Activated CD8-positive, alpha-beta T cell treated with anti-CD3 and anti-CD28 coated beads for 36 hours (primary cell): Measurements from ENCODE around the gene CPD. TPM values are rescaled to one million over a fixed set of nuclear protein-coding genes. Genes with fewer than 3 reads are reported as not detected.

Source experiments
- ATAC-seq: fragments of 200-7000 bp; cut with Tn5 transposase; one replicate; pipeline ENCODE4 v1.10.0; 2021; ENCODE audit warnings: mild to moderate bottlenecking, moderate library complexity
- CTCF ChIA-PET: fragments of 350-600 bp; sonication (Branson Sonifier 250); formaldehyde crosslinking; loops from one replicate; lab custom pipeline; 2021; ENCODE audit warnings: antibody characterized with exemption; lab: Charles Lee
- POLR2A ChIA-PET: fragments of 350-600 bp; sonication (Branson Sonifier 250); formaldehyde crosslinking; loops from one replicate; lab custom pipeline; 2021; ENCODE audit warnings: antibody characterized with exemption; lab: Charles Lee
- DNase-seq: peaks from one replicate; pipeline ENCODE4 v3.0.0-alpha.2; 2020
- H3K27ac Mint-ChIP-seq: one replicate; pipeline ENCODE4 v1.8.0; 2021; ENCODE audit warnings: mild to moderate bottlenecking, mixed read lengths
- H3K27me3 Mint-ChIP-seq: one replicate; pipeline ENCODE4 v1.8.0; 2021; ENCODE audit warnings: mixed read lengths
- H3K36me3 Mint-ChIP-seq: one replicate; pipeline ENCODE4 v1.8.0; 2021; ENCODE audit warnings: low read depth, mixed read lengths
- H3K4me1 Mint-ChIP-seq: one replicate; pipeline ENCODE4 v1.8.0; 2021; ENCODE audit warnings: low read depth, mixed read lengths
- H3K4me3 Mint-ChIP-seq: one replicate; pipeline ENCODE4 v1.8.0; 2021; ENCODE audit warnings: mild to moderate bottlenecking, moderate library complexity, mixed read lengths
- H3K9me3 Mint-ChIP-seq: one replicate; pipeline ENCODE4 v1.8.0; 2021; ENCODE audit warnings: mixed read lengths
- intact Hi-C: fragments of 100-400 bp; cut with micrococcal nuclease; formaldehyde crosslinking; loops from one replicate; pipeline ENCODE4 v1.10.0; 2022
- total RNA-seq, 2 experiments: library from RNA; stranded (reverse); gene quantifications; one replicate each; pipeline ENCODE4 v1.2.3, GENCODE V29; 2021
- TF ChIP-seq, protein P1 (sequence below): fragments of 200-600 bp; IDR thresholded peaks from one replicate; pipeline ENCODE4 v1.8.0; 2022; ENCODE audit warnings: antibody characterized with exemption, mild to moderate bottlenecking

The CPD gene
- total RNA-seq, 2 experiments from 2014 or later = 25.9 to 26.8 TPM

DNA sequence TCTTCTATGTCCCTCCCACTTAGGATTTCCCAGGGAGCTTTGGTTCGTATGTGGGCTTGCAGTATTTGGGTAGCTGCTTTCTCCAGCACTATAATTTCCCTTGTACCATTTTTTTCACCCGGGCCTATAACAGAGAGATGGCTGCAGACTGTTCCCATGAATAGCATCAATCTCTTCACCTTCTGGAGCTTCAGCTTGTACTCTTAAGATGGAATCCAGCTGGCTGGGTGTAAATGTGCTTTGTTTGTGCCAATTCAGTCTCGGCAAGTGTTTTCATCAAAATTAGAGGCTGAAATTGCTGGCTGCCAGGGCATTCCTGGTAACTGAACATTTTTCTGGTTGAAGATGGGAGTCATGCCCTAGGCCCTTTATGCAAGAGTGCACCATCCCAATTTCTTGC is 12.2 kb upstream of the CPD start:
- Mint-ChIP-seq H3K27ac (no peak overlapping the region), H3K36me3 (no peaks in the 10 kb centered on the region), H3K27me3 (no peaks in the 10 kb centered on the region), H3K4me3 (no peak overlapping the region), H3K4me1 (peaks cover 58% of the 10 kb centered on the region), H3K9me3 (peaks cover 9% of the 10 kb centered on the region)
- ATAC-seq (no peak), DNase-seq (no peak)
- CTCF ChIA-PET = interaction anchor here (1.0 to 3.8 kb wide), 6 partner anchors 11 to 273 kb away, joined by 3 to 15 read pairs (median 4); no protein-coding TSS in a partner anchor
- TF ChIP-seq, protein P1, sequence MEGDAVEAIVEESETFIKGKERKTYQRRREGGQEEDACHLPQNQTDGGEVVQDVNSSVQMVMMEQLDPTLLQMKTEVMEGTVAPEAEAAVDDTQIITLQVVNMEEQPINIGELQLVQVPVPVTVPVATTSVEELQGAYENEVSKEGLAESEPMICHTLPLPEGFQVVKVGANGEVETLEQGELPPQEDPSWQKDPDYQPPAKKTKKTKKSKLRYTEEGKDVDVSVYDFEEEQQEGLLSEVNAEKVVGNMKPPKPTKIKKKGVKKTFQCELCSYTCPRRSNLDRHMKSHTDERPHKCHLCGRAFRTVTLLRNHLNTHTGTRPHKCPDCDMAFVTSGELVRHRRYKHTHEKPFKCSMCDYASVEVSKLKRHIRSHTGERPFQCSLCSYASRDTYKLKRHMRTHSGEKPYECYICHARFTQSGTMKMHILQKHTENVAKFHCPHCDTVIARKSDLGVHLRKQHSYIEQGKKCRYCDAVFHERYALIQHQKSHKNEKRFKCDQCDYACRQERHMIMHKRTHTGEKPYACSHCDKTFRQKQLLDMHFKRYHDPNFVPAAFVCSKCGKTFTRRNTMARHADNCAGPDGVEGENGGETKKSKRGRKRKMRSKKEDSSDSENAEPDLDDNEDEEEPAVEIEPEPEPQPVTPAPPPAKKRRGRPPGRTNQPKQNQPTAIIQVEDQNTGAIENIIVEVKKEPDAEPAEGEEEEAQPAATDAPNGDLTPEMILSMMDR = no peak
- intact Hi-C loops = no loop called here
- POLR2A ChIA-PET = interaction anchor here (1.6 to 2.5 kb wide), 3 partner anchors 10 to 75 kb away, joined by 4 to 20 read pairs (median 5); partner anchors contain the start of gene CPD

DNA sequence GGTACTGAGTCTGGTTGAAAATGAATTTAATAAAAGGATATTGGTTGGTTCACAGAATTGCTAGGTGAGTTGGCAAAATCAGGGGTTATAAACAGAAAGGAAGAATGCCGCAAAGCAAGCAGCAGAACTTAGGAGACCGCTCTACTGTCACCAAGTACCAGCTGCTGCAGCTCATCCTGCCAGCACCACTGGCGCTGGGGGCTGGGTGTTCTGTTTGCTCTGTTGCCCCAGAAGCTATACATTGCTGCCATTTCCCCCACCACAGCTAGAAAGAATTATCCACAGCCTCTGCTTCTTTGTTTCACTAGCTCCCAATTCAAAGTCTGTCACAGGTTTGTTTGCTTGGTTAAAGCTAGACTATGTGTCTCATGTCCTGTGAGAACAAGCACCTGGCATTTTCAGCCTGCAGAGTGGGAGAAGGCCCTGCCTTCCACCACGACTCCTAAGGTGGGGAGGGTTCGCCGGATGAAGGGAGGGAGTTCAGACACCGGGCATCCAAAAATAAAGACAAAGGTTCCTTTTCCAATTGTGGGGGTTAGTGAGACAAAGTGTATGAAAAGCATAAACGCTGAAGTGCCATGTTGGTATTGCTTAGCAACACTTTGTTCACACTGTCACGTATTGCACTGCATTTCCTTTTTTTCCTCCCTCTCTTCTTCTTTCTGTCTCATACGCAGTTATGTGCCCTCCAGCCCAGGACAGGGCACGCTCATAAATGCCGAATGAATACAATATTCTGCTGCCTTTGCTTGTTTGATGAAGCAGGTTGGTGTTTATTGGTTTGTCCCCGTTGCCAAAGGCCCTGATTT is 9.6 kb upstream of the CPD start:
- no peaks in the 10 kb centered on the region for H3K27me3 Mint-ChIP-seq
- H3K36me3 Mint-ChIP-seq = no peaks in the 10 kb centered on the region
- H3K4me3 Mint-ChIP-seq = no peak overlapping the region
- POLR2A ChIA-PET = interaction anchor here (0.9 kb wide), 1 partner anchor 24 kb away, joined by 3 read pairs; no protein-coding TSS in a partner anchor
- CTCF ChIA-PET = interaction anchor here (1.0 kb wide), 1 partner anchor 33 kb away, joined by 4 read pairs; no protein-coding TSS in a partner anchor
- peak; percentile 50 for DNase-seq
- peaks cover 2% of the 10 kb centered on the region for H3K9me3 Mint-ChIP-seq
- intact Hi-C loops = no loop called here
- TF ChIP-seq, protein P1 = no peak
- H3K27ac Mint-ChIP-seq = peak overlapping the region; percentile 33
- peaks cover 60% of the 10 kb centered on the region for H3K4me1 Mint-ChIP-seq
- no peak for ATAC-seq

DNA sequence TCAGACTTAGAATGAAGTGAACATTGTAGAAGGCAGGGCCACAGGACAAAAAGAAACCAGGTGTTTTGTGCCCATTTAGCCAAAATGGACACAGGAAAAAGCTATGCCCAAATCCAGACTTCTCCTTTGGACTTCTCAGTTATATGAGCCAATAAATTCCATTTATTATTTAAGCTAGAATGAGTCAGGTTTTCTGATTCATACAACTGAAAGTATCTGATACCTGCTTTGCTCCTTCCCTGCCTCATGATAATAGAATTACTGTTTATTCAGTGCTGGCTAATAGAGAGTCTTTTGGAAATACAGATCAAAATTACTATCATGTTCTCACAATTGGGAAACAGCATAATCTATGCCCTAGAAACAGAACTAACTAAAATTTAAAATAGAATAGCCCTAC is 8.7 kb upstream of the CPD start:
- ATAC-seq (no peak), DNase-seq (no peak)
- intact Hi-C loops = loop anchor here (1.0 kb wide), 1 partner anchor 9 kb away; no protein-coding TSS in a partner anchor
- Mint-ChIP-seq H3K4me1 (peaks cover 56% of the 10 kb centered on the region), H3K9me3 (no peaks in the 10 kb centered on the region), H3K27me3 (no peaks in the 10 kb centered on the region), H3K27ac (no peak overlapping the region), H3K4me3 (no peak overlapping the region), H3K36me3 (no peaks in the 10 kb centered on the region)
- TF ChIP-seq, protein P1 = no peak
- CTCF ChIA-PET = interaction anchor here (1.8 to 2.0 kb wide), 2 partner anchors 30 to 33 kb away, joined by 5 to 7 read pairs; no protein-coding TSS in a partner anchor
- POLR2A ChIA-PET = no interaction called here

DNA sequence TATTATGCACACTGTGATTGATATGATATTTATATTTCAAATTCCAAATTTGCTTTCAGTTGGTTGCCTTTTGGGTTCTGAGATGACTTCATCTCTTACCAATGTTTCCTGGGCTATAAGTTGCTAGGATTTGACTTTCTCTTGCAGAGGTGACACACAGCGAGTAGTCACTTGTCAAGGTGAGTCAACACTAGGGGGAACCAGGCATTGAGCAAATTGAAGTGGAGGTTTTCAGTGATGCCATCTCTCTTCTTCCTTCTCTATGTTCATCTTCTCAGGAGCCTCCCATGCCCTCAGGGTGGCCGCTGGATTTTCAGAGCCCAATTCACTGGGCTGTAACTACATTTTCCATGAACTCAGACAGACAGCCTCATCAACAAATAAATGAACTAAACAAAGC is 6.0 kb upstream of the CPD start:
- Mint-ChIP-seq H3K4me3 (no peak overlapping the region), H3K36me3 (no peaks in the 10 kb centered on the region), H3K27me3 (no peaks in the 10 kb centered on the region), H3K9me3 (no peaks in the 10 kb centered on the region), H3K27ac (peak overlapping the region; percentile 50), H3K4me1 (peaks cover 64% of the 10 kb centered on the region)
- peak; percentile 54 for DNase-seq
- TF ChIP-seq, protein P1 = peak; percentile 31
- ChIA-PET CTCF (interaction anchor here (1.2 to 4.6 kb wide), 2 partner anchors 33 to 104 kb away, joined by 3 to 23 read pairs; partner anchors contain the start of gene GOSR1), POLR2A (interaction anchor here (2.5 kb wide), 1 partner anchor 9 kb away, joined by 11 read pairs; no protein-coding TSS in a partner anchor)
- intact Hi-C loops = no loop called here
- ATAC-seq = peak; percentile 85
